Upper lobe of right lung (tissue), 1 donor: ENCODE data around the gene KLRC1. TPM values are rescaled to one million over a fixed set of nuclear protein-coding genes. Genes with fewer than 3 reads are reported as not detected.

Experiments
- ATAC-seq: fragments of 200-7000 bp; cut with Tn5 transposase; one replicate; pipeline ENCODE4 v1.9.1; 2020; ENCODE audit warnings: mild to moderate bottlenecking, moderate library complexity
- DNase-seq: peaks from one replicate; pipeline ENCODE4 v3.0.0-alpha.2; 2020
- H3K27ac ChIP-seq: fragments of 200-600 bp; one replicate; pipeline ENCODE4 v1.8.0; 2022
- H3K27me3 ChIP-seq: fragments of 200-600 bp; one replicate; pipeline ENCODE4 v1.8.0; 2022; ENCODE audit warnings: mild to moderate bottlenecking
- H3K36me3 ChIP-seq: fragments of 200-600 bp; one replicate; pipeline ENCODE4 v1.8.0; 2022
- H3K4me1 ChIP-seq: fragments of 200-600 bp; one replicate; pipeline ENCODE4 v1.8.0; 2022
- H3K4me3 ChIP-seq: fragments of 200-600 bp; one replicate; pipeline ENCODE4 v1.8.0; 2022; ENCODE audit warnings: mild to moderate bottlenecking
- H3K9me3 ChIP-seq: fragments of 200-600 bp; one replicate; pipeline ENCODE4 v1.8.0; 2022
- CTCF ChIP-seq: fragments of 200-600 bp; IDR thresholded peaks from one replicate; pipeline ENCODE4 v1.8.0; 2022; ENCODE audit warnings: antibody characterized with exemption
- intact Hi-C: fragments of 100-400 bp; cut with DNase I; formaldehyde crosslinking; loops from one replicate; pipeline ENCODE4 v1.11.0; 2022
- total RNA-seq: library from RNA; stranded (reverse); fragmentation: NEBNext Ultra II Directional; extraction: Animal tissue kit (Norgen Biotek cat#: 25700); gene quantifications from one replicate; pipeline ENCODE4 v1.2.1, GENCODE V29; 2021
- donor health status: DM: no; HTN: yes; CAD: no; lungs with severe emphysema.

The KLRC1 gene
- total RNA-seq, 1 donor from 2014 or later: 2.5 TPM

- no peaks in the 10 kb centered on the region for H3K9me3 ChIP-seq
- ATAC-seq (no peak), DNase-seq (no peak)
- H3K36me3 ChIP-seq: no peaks in the 10 kb centered on the region
- TF ChIP-seq CTCF: no peak
- no peak within 1 kb of the TSS for H3K4me3 ChIP-seq
- no peaks in the 10 kb centered on the region for H3K4me1 ChIP-seq
- H3K27ac ChIP-seq: no peak within 1 kb of the TSS
- intact Hi-C loops: no loop called here
- no peaks in the 10 kb centered on the region for H3K27me3 ChIP-seq
Measured at GRCh38 chr12:10409392-10409791, 43.8 kb downstream of the KLRC1 start, which contains the start of gene KLRC4. Gene KLRC4, minus strand, starts transcription at chr12:10409757. Its CDS starts 182 bp downstream, at chr12:10409575.

- Histone ChIP-seq H3K9me3 (no peaks in the 10 kb centered on the region), H3K4me3 (no peak overlapping the region), H3K27me3 (no peaks in the 10 kb centered on the region), H3K36me3 (no peaks in the 10 kb centered on the region), H3K27ac (no peak overlapping the region), H3K4me1 (no peaks in the 10 kb centered on the region)
- intact Hi-C loops: no loop called here
- no peak for TF ChIP-seq CTCF
- DNase-seq: no peak
- ATAC-seq: no peak
Measured at GRCh38 chr12:10408842-10409241, 44.3 kb downstream of the KLRC1 start.

GRCh38 chr12:10406725-10407124, 46.5 kb downstream of the KLRC1 start:
- no peaks in the 10 kb centered on the region for H3K4me1 ChIP-seq
- DNase-seq: no peak
- no peaks in the 10 kb centered on the region for H3K36me3 ChIP-seq
- H3K27me3 ChIP-seq: no peaks in the 10 kb centered on the region
- H3K27ac ChIP-seq: no peak overlapping the region
- TF ChIP-seq CTCF: no peak
- H3K4me3 ChIP-seq: no peak overlapping the region
- peak; percentile 41 for ATAC-seq
- H3K9me3 ChIP-seq: no peaks in the 10 kb centered on the region
- intact Hi-C loops: no loop called here

- TF ChIP-seq CTCF: no peak
- Histone ChIP-seq H3K4me3 (no peak overlapping the region), H3K4me1 (no peaks in the 10 kb centered on the region), H3K9me3 (no peaks in the 10 kb centered on the region), H3K27me3 (no peaks in the 10 kb centered on the region), H3K36me3 (no peaks in the 10 kb centered on the region), H3K27ac (no peak overlapping the region)
- ATAC-seq (no peak), DNase-seq (no peak)
- intact Hi-C loops: no loop called here
Measured at GRCh38 chr12:10405294-10405693, 47.9 kb downstream of the KLRC1 start.

- no peak for ATAC-seq
- Histone ChIP-seq H3K9me3 (no peaks in the 10 kb centered on the region), H3K36me3 (no peaks in the 10 kb centered on the region), H3K27me3 (no peaks in the 10 kb centered on the region), H3K27ac (no peak overlapping the region), H3K4me1 (no peaks in the 10 kb centered on the region), H3K4me3 (no peak overlapping the region)
- no peak for DNase-seq
- no peak for TF ChIP-seq CTCF
- intact Hi-C loops: no loop called here
Measured at GRCh38 chr12:10404798-10405197, 48.4 kb downstream of the KLRC1 start.

GRCh38 chr12:10400829-10401228, 52.3 kb downstream of the KLRC1 start:
- Histone ChIP-seq H3K27me3 (no peaks in the 10 kb centered on the region), H3K4me1 (peaks cover 2% of the 10 kb centered on the region), H3K9me3 (no peaks in the 10 kb centered on the region), H3K4me3 (no peak overlapping the region), H3K36me3 (no peaks in the 10 kb centered on the region), H3K27ac (no peak overlapping the region)
- TF ChIP-seq CTCF: no peak
- intact Hi-C loops: no loop called here
- ATAC-seq: no peak
- no peak for DNase-seq
